ENCODE data around the gene ADRA2B. TPM values are rescaled to one million over a fixed set of nuclear protein-coding genes. Genes with fewer than 3 reads are reported as not detected.

The ADRA2B gene
- total and polyA plus RNA-seq, 2 experiments from 2014 or later: 28.5 to 61.8 TPM

DNA sequence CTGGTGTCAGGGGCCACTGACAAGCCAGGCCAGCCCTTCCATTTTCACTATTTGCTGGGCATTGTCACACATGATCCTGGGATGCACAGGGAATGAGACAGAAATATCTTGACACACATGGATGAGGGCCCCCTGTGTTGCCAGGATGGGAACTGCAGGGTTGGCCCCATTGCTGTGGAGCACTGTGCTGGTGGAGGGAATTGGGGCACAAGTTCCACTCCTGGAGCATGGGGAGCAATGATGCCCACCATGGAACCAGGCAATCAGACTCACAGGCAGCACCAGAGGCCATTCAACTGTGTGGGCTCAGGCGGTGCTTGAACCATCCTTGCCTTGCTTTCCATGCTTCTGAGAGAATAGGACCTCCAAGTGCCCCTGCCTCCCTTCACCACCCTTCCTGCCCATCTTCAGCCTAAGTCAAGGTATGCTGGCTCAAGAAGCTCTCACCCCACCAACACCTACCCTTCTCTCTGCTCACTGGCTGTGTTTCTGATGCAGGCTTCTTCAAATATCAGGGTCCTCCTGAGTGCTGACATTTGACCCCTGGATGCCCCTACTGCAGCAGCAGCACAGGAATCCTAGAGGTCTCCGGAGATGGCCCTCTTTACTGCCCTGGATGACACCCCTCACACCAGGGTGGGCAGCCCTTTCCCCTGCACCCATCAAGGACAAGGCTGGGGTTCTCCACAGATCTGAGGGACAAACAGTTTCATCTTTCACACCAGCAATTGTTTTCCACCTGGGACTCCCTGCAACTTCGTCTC is 11.0 kb downstream of the ADRA2B start:
- Histone ChIP-seq H3K36me3 (no peaks in the 10 kb centered on the region), H3K9me3 (ENCODE audit: low read depth) (no peaks in the 10 kb centered on the region), H3K4me3 (no peak overlapping the region), H3K27ac (no peak overlapping the region), H3K27me3 (no peaks in the 10 kb centered on the region), H3K4me1 (ENCODE audit: low read depth) (peaks cover 60% of the 10 kb centered on the region)
- no peak for TF ChIP-seq CTCF (IDR thresholded peaks at IDR 0.05; ENCODE audit: low read depth, low read length)
- no peak for DNase-seq (ENCODE audit: low read depth in 1 of 2, low spot score in 1 of 2)

GRCh38 chr2:96104487-96104861 is 11.9 kb downstream of the ADRA2B start:
- H3K27me3 ChIP-seq: no peaks in the 10 kb centered on the region
- H3K36me3 ChIP-seq: no peaks in the 10 kb centered on the region
- no peak for TF ChIP-seq CTCF (IDR thresholded peaks at IDR 0.05; ENCODE audit: low read depth, low read length)
- no peak overlapping the region for H3K4me3 ChIP-seq
- H3K27ac ChIP-seq: peak overlapping the region; percentile 90
- no peaks in the 10 kb centered on the region for H3K9me3 ChIP-seq (ENCODE audit: low read depth)
- H3K4me1 ChIP-seq (ENCODE audit: low read depth): peaks cover 52% of the 10 kb centered on the region
- no peak for DNase-seq (ENCODE audit: low read depth in 1 of 2, low spot score in 1 of 2)

- TF ChIP-seq CTCF (IDR thresholded peaks at IDR 0.05; ENCODE audit: low read depth, low read length): no peak
- Histone ChIP-seq H3K4me3 (no peak overlapping the region), H3K27me3 (no peaks in the 10 kb centered on the region), H3K27ac (peak overlapping the region; percentile 90), H3K36me3 (no peaks in the 10 kb centered on the region), H3K9me3 (ENCODE audit: low read depth) (no peaks in the 10 kb centered on the region), H3K4me1 (ENCODE audit: low read depth) (peaks cover 54% of the 10 kb centered on the region)
- DNase-seq (ENCODE audit: low read depth in 1 of 2, low spot score in 1 of 2): peak in 1 of 2 donors; percentile 13
Measured at GRCh38 chr2:96103761-96104486, 12.4 kb downstream of the ADRA2B start.

DNA sequence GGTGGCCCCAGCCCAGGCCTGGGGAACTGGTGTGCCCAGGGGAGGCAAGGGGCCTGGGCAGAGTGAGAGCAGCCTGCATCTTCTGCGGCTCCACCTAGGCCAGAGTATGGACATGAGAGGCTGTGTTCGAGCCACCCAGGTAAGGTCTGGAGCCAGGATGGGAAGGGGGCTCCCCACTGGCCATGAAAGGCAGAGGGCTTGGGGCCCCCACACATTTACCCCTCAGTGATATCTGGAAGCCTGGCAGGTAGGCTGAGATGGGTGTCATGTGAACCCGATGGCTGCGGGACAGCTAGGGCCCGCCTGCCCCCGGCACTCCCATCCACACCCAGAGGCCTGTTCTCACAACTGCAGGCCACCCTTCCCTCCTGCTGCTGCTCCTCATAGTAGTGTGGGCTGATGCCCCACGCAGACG is 13.2 kb downstream of the ADRA2B start:
- Histone ChIP-seq H3K4me3 (no peak overlapping the region), H3K4me1 (ENCODE audit: low read depth) (peaks cover 55% of the 10 kb centered on the region), H3K27ac (peak overlapping the region; percentile 76), H3K9me3 (ENCODE audit: low read depth) (no peaks in the 10 kb centered on the region), H3K36me3 (no peaks in the 10 kb centered on the region), H3K27me3 (no peaks in the 10 kb centered on the region)
- no peak for TF ChIP-seq CTCF (IDR thresholded peaks at IDR 0.05; ENCODE audit: low read depth, low read length)
- DNase-seq (ENCODE audit: low read depth in 1 of 2, low spot score in 1 of 2): no peak

DNA sequence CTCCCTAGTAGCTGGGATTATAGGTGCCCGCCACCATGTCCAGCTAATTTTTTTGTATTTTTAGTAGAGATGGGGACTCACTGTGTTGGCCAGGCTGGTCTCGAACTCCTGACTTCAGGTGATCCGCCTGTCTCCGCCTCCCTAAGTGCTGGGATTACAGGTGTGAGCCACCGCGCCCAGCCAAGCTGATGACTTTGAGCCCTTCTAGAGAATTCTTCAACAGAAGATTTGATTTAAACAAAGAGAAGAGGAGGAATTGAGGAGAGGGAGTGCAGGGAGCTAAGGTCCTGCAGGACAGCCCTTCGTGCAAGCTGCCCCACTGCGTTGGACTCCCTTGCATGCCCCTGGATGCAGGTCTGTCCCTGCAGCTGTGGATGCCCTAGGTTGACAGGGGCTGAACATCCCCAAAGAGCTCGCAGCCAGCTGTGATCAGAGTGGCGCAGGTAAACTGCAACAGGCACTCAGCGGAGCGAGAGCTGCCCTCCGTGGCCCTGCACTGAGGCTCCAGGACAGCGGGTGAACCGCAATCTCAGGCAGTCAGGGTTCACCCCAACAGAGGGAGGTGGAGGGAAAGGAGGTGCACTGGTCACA is 13.7 kb downstream of the ADRA2B start:
- no peaks in the 10 kb centered on the region for H3K36me3 ChIP-seq
- DNase-seq (ENCODE audit: low read depth in 1 of 2, low spot score in 1 of 2): no peak
- H3K9me3 ChIP-seq (ENCODE audit: low read depth): no peaks in the 10 kb centered on the region
- H3K27ac ChIP-seq: peak overlapping the region; percentile 76
- H3K4me3 ChIP-seq: no peak overlapping the region
- H3K27me3 ChIP-seq: no peaks in the 10 kb centered on the region
- TF ChIP-seq CTCF (IDR thresholded peaks at IDR 0.05; ENCODE audit: low read depth, low read length): no peak
- peaks cover 50% of the 10 kb centered on the region for H3K4me1 ChIP-seq (ENCODE audit: low read depth)
